ENCODE results near the gene CYCS.

GRCh38 chr7:25095516-25096345 lies 29.3 kb downstream of the CYCS start:
- TF ChIP-seq POLR2A (IDR thresholded peaks at IDR 0.05) (no peak), CTCF (IDR thresholded peaks at IDR 0.05) (no peak)
